GM12875 (cell line): Measurements from ENCODE around the gene STON2.
"Not testable (repeated sequence)": the region's sequence is repeated elsewhere in the genome, so short reads cannot be mapped to it uniquely, and the experiment has no call there.

Experiments used
- H3K4me3 ChIP-seq: one replicate; pipeline ENCODE4 v1.5.1; 2011; ENCODE audit warnings: low read depth, low read length, control low read depth
- TF ChIP-seq, protein P1 (sequence below): IDR thresholded peaks from 2 replicates; pipeline ENCODE4 v1.5.1; 2011; ENCODE audit warnings: low read depth, mild to moderate bottlenecking, control low read depth, inconsistent platforms, low read length, moderate library complexity, borderline replicate concordance; ENCODE audit not compliant: insufficient read depth

STON2 gene

GRCh38 chr14:81384900-81385299 is 15.2 kb downstream of the STON2 start:
- TF ChIP-seq, protein P1, sequence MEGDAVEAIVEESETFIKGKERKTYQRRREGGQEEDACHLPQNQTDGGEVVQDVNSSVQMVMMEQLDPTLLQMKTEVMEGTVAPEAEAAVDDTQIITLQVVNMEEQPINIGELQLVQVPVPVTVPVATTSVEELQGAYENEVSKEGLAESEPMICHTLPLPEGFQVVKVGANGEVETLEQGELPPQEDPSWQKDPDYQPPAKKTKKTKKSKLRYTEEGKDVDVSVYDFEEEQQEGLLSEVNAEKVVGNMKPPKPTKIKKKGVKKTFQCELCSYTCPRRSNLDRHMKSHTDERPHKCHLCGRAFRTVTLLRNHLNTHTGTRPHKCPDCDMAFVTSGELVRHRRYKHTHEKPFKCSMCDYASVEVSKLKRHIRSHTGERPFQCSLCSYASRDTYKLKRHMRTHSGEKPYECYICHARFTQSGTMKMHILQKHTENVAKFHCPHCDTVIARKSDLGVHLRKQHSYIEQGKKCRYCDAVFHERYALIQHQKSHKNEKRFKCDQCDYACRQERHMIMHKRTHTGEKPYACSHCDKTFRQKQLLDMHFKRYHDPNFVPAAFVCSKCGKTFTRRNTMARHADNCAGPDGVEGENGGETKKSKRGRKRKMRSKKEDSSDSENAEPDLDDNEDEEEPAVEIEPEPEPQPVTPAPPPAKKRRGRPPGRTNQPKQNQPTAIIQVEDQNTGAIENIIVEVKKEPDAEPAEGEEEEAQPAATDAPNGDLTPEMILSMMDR, result no peak
- H3K4me3 ChIP-seq, result no peak overlapping the region

DNA sequence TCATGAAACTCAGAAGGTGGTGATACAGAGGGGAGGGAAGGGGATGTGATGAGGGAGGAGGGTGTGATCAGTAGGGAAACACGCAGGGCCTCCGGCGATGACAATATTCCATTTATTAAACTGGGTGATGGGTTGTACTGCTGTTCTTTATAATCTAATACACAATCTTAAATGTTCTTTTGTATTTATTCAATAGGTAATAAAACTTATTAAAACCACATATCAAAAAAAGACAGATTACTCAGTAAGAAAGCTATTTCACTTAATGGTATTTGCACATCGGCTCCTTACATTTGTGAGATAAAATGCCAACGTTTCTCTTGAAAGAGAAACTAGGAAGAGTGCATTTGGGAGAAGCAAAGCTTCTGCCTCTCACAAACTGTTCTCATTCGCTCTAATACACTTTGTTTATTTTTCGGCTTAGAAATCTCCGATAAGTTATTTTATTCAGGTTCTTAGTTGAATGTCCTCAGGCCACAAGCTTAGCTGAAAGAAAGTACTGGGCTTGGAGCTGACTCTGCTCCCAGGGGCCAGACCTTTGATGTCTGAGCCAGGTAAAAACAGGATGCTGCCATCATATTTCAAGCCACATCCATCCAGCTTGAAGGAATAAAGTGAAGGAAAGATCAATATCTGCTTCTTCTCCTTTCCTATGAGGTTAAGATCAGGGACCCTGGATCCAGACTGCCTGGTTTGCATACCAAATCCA is 17.5 kb downstream of the STON2 start:
- no peak overlapping the region for H3K4me3 ChIP-seq
- TF ChIP-seq, protein P1, result no peak

DNA sequence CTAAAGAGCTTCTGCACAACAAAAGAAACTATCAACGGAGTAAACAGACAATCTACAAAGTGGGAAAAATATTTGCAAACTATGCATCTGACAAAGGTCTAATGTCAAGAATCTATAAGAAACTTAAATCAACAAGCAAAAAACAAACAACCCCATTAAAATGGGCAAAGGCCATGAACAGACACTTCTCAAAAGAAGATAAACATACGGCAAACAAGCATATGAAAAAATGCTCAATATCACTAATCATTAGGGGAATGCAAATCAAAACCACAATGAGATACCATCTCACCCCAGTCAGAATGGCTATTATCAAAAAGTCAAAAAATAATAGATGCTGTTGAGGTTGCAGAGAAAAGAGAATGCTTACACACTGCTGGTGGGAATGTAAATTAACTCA is 20.1 kb downstream of the STON2 start:
- H3K4me3 ChIP-seq, result not testable (repeated sequence)

- H3K4me3 ChIP-seq, result no peak overlapping the region
- TF ChIP-seq, protein P1, result no peak
These were observed 28.3 kb downstream of the STON2 start for GRCh38 chr14:81371802-81372201.

DNA sequence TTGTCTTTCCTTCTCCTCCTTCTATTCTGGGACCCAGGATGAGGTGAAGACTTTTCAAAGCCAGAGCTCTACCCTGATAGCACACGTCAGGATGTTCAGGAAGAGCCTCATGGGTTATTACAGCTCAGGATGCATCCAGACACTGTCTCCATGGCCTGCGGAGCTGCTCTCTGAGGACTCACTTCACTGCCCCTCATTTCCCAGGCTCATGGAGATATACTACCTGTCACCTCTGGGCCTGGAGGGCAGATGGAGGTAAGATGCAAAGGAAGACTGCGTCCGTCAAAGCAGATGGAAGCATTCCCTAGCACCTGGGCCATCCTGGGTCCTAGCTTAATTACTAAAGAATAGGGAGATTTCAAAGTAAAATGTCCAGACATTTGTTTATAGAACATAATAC is 32.6 kb downstream of the STON2 start:
- no peak overlapping the region for H3K4me3 ChIP-seq
- TF ChIP-seq, protein P1, result no peak

DNA sequence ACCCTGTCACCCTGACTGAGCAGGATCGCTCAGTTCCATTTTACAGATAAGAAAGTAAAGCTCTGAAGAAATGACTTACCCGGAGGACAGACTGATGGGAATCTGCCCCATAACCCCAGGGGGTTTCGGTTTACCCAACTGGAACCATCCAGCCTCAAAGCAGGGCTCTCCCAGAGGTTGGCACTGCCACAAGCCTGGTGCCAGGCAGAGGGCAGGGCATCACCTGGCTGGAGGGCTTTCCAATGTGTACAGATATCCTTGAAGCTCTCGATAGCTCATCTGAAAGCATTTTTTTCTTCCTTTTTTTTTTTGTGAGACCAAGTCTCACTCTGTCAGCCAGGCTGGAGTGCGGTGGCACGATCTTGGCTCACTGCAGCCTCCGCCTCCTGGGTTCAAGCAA is 33.2 kb downstream of the STON2 start:
- TF ChIP-seq, protein P1, result no peak
- H3K4me3 ChIP-seq, result no peak overlapping the region

DNA sequence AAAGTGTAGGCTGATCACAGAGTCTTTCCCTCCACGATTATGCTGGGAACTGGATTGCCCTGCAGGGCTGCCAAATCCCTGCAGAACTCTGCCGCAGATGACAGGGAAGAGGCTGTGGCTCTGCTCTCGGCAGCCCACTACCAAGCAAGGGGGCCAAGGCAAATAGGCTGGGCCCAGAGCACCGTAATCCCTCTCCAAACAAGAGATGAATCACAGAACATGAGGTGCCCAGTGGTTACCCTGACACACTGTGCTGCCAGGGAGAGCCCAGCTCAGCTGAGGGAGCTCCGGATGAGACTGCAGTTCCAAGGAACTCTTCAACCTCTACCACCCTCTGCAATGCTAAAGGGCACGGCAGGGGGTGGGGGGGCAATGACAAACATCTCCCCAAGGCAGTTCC is 33.9 kb downstream of the STON2 start:
- no peak overlapping the region for H3K4me3 ChIP-seq
- TF ChIP-seq, protein P1, result no peak

GRCh38 chr14:81363746-81364378 is 36.3 kb downstream of the STON2 start:
- no peak overlapping the region for H3K4me3 ChIP-seq
- TF ChIP-seq, protein P1, result no peak
